ENCODE measurements around the gene NXPH4.

Gene NXPH4

DNA sequence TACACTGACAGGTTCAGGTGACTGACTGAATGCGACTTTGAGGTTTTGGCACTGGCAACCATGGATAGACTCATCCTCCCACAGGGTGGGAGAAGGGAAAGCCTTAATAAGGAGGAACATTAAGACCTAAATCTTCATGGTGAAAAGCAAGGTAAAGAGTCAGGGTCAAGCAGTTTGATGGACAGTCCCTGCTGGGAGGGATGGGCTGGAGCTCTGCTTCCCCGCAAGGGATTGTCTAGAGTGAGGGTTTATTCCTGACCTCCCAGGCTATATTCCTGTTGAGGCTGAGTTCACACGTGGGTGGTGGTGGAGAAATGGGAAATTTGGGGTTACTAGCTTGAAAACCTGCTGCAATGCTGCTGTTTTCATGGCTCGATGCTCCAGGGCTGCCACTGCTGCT lies 43.8 kb downstream of the NXPH4 start:
- Histone ChIP-seq H3K4me2 (ENCODE audit: low read depth, low read length, poor library complexity, severe bottlenecking) (no peak overlapping the region), H2AFZ (ENCODE audit: low read length) (no peak overlapping the region), H3K9me3 (ENCODE audit: insufficient read depth, low read depth, low read length) (no peaks in the 10 kb centered on the region), H4K20me1 (ENCODE audit: insufficient read depth, low read length, poor library complexity, severe bottlenecking) (no peaks in the 10 kb centered on the region), H3K27me3 (ENCODE audit: insufficient read depth, low read length, poor library complexity, severe bottlenecking) (no peaks in the 10 kb centered on the region), H3K4me1 (ENCODE audit: insufficient read depth, low read length, poor library complexity, severe bottlenecking) (no peaks in the 10 kb centered on the region), H3K36me3 (ENCODE audit: insufficient read depth, low read length) (peaks cover 33% of the 10 kb centered on the region; the same call in 1 of the 2 replicates), H3K79me2 (ENCODE audit: insufficient read depth, low read length) (no peaks in the 10 kb centered on the region), H3K4me3 (ENCODE audit: low read length, poor library complexity, severe bottlenecking) (no peak overlapping the region), H3K9me2 (replicated peaks; ENCODE audit: low read depth, low read length) (no peaks in the 10 kb centered on the region), H3K9ac (ENCODE audit: low read depth, low read length, poor library complexity, severe bottlenecking) (no peak overlapping the region), H3F3A (ENCODE audit: low read depth) (no peaks in the 10 kb centered on the region)
- TF ChIP-seq CTCF (conservative IDR thresholded peaks at IDR 0.05; ENCODE audit: low read length): no peak
- TF ChIP-seq EZH2phosphoT487 (IDR thresholded peaks at IDR 0.05; ENCODE audit: borderline replicate concordance): no peak

DNA sequence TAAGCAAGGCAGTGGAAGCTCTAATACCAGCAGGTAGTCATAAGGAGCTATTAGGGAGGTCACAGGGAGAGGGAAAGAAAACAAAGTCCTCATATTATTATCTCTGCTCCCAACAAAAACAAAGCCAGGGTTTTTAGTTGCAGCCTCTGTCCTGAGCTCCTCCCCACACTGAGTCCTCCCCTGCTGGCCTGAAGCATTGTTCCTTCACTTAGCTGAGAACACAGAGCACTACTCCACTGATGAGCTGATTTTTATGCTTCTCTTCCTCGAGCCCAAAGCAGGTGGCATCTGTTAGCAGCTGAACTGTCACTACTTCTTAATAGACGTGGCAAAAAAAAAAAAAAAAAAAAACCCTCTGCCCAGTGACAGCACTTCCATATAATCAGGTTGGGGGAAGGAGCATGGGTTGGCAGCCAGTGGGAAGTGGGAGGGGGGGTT lies 44.9 kb downstream of the NXPH4 start:
- Histone ChIP-seq H2AFZ (ENCODE audit: low read length) (no peak overlapping the region), H3K36me3 (ENCODE audit: insufficient read depth, low read length) (peaks cover 27% of the 10 kb centered on the region; the same call in 1 of the 2 replicates), H3K9me2 (replicated peaks; ENCODE audit: low read depth, low read length) (no peaks in the 10 kb centered on the region), H3K9me3 (ENCODE audit: insufficient read depth, low read depth, low read length) (no peaks in the 10 kb centered on the region), H3K4me3 (ENCODE audit: low read length, poor library complexity, severe bottlenecking) (no peak overlapping the region), H3K4me2 (ENCODE audit: low read depth, low read length, poor library complexity, severe bottlenecking) (no peak overlapping the region), H3K27me3 (ENCODE audit: insufficient read depth, low read length, poor library complexity, severe bottlenecking) (no peaks in the 10 kb centered on the region), H4K20me1 (ENCODE audit: insufficient read depth, low read length, poor library complexity, severe bottlenecking) (no peaks in the 10 kb centered on the region), H3F3A (ENCODE audit: low read depth) (no peaks in the 10 kb centered on the region), H3K9ac (ENCODE audit: low read depth, low read length, poor library complexity, severe bottlenecking) (no peak overlapping the region), H3K4me1 (ENCODE audit: insufficient read depth, low read length, poor library complexity, severe bottlenecking) (no peaks in the 10 kb centered on the region), H3K79me2 (ENCODE audit: insufficient read depth, low read length) (no peaks in the 10 kb centered on the region)
- TF ChIP-seq EZH2phosphoT487 (IDR thresholded peaks at IDR 0.05; ENCODE audit: borderline replicate concordance) (no peak), CTCF (conservative IDR thresholded peaks at IDR 0.05; ENCODE audit: low read length) (no peak)

DNA sequence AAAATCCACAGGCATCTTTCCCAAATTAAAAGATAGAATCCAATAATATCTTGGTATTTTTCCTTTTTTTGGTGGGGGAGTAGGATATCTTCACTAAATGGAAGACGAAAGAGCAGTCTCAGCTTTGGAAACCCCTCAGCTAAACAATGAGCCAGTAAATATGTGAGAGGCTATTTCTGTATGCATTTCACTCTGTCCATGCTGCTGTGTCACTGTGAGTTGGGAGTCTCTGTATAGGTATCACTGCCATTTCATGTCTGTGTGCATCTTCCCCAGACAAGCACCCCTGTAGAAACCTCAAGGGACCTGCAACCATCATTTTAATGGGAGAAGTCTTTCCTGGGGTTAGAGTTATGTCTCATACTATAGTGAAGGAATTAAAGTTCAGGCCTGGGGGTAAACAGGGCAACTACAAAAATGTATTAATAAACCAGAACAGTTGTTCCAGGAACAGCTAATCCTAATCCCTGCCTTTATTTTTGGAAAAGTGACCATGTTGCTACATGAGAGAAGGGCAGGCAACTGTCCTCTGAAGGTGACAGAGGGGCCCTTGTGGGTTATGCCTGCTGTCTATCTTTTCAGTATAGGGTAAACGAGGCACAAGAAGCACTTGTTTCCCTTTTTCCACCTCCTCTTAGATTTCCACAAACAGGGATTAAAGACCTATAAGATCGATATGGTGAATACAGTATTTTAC lies 45.7 kb downstream of the NXPH4 start:
- no peaks in the 10 kb centered on the region for H4K20me1 ChIP-seq (ENCODE audit: insufficient read depth, low read length, poor library complexity, severe bottlenecking)
- no peaks in the 10 kb centered on the region for H3K9me3 ChIP-seq (ENCODE audit: insufficient read depth, low read depth, low read length)
- no peak overlapping the region for H3K9ac ChIP-seq (ENCODE audit: low read depth, low read length, poor library complexity, severe bottlenecking)
- no peaks in the 10 kb centered on the region for H3F3A ChIP-seq (ENCODE audit: low read depth)
- H3K79me2 ChIP-seq (ENCODE audit: insufficient read depth, low read length): no peaks in the 10 kb centered on the region
- no peaks in the 10 kb centered on the region for H3K9me2 ChIP-seq (replicated peaks; ENCODE audit: low read depth, low read length)
- H3K27me3 ChIP-seq (ENCODE audit: insufficient read depth, low read length, poor library complexity, severe bottlenecking): no peaks in the 10 kb centered on the region
- TF ChIP-seq EZH2phosphoT487 (IDR thresholded peaks at IDR 0.05; ENCODE audit: borderline replicate concordance) (no peak), CTCF (conservative IDR thresholded peaks at IDR 0.05; ENCODE audit: low read length) (no peak)
- H3K36me3 ChIP-seq (ENCODE audit: insufficient read depth, low read length): peaks cover 26% of the 10 kb centered on the region; the same call in 1 of the 2 replicates
- no peak overlapping the region for H2AFZ ChIP-seq (ENCODE audit: low read length)
- H3K4me1 ChIP-seq (ENCODE audit: insufficient read depth, low read length, poor library complexity, severe bottlenecking): no peaks in the 10 kb centered on the region
- no peak overlapping the region for H3K4me2 ChIP-seq (ENCODE audit: low read depth, low read length, poor library complexity, severe bottlenecking)
- no peak overlapping the region for H3K4me3 ChIP-seq (ENCODE audit: low read length, poor library complexity, severe bottlenecking)
